Brain microvascular endothelial cell (primary cell): ENCODE results near the gene PAK5.

Experiments used
- DNase-seq: peaks from one replicate; pipeline ENCODE4 v3.0.0-alpha.2; 2020
- H3K27ac ChIP-seq: fragments of 250-450 bp; sonication (Bioruptor Pico); 2 replicates; pipeline ENCODE4 v1.5.1; 2020; ENCODE audit warnings: mild to moderate bottlenecking, moderate library complexity
- H3K27me3 ChIP-seq: fragments of 250-450 bp; sonication (Bioruptor Pico); replicated peaks from 2 replicates; pipeline ENCODE4 v1.5.1; 2020; ENCODE audit warnings: mild to moderate bottlenecking
- H3K36me3 ChIP-seq: fragments of 250-450 bp; sonication (Bioruptor Pico); replicated peaks from 2 replicates; pipeline ENCODE4 v1.5.1; 2020; ENCODE audit warnings: mild to moderate bottlenecking
- H3K4me3 ChIP-seq: 2 replicates; pipeline ENCODE4 v1.5.1; 2011; ENCODE audit warnings: low read depth, mild to moderate bottlenecking, control low read depth, low read length, moderate library complexity
- CTCF ChIP-seq: IDR thresholded peaks from 2 replicates; pipeline ENCODE4 v1.5.1; 2011; ENCODE audit warnings: low read depth, mild to moderate bottlenecking, moderate library complexity, low read length, control low read depth, inconsistent platforms; ENCODE audit errors: missing control alignments
- in situ Hi-C: cut with HindIII; loops from 2 replicates; pipeline ENCODE4 v1.10.0; 2017; ENCODE audit warnings: low sequenced_read_pairs, low pct_ligation_motif_present

Gene PAK5

DNA sequence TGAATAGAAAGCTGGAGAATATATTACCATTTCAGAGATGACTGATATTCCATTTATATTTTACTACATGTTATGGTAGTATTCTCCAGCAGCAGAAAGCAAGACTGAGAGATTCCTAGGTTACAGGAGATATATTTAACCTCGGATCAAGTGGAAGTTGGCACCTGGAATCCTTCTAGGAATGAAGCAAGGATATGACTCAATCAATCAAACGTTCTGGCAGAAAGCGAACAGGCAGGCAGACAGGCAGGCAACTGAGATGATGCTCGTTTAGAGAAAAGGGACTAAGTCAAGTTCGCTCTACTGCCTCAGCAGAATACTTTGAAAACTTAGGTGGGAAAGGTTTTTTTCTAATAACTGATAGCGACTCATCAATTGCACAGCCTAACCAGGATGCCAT is 46.2 kb downstream of the PAK5 start:
- Histone ChIP-seq H3K4me3 (no peak overlapping the region), H3K36me3 (no peaks in the 10 kb centered on the region), H3K27ac (no peak overlapping the region), H3K27me3 (no peaks in the 10 kb centered on the region)
- TF ChIP-seq CTCF: no peak
- DNase-seq: no peak
- in situ Hi-C loops: no loop called here

- no peak for TF ChIP-seq CTCF
Measured at GRCh38 chr20:9789131-9789530, 49.7 kb downstream of the PAK5 start.

DNA sequence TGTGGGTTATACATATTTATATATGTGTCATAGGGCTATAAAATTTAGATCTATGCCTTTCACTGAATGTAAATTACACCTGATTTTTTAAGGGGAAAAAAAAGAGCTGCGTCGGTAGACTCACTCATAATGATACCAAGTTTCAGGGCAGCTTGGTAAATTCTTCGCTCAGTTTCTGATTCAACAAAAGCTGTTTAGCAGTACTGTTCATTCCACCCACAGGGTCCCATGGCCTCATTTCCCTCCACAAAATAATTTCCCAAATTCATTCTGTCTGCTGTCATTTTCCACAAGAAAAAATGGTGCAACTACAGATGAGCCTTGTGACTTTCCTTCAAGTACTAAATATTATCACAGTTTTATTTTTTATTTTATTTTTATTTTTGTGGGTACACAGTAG is 63.7 kb downstream of the PAK5 start:
- H3K27ac ChIP-seq: no peak overlapping the region
- H3K27me3 ChIP-seq: no peaks in the 10 kb centered on the region
- H3K36me3 ChIP-seq: no peaks in the 10 kb centered on the region
- H3K4me3 ChIP-seq: no peak overlapping the region
- in situ Hi-C loops: no loop called here
- TF ChIP-seq CTCF: no peak
- no peak for DNase-seq

More at GRCh38 chr20:9789131-9789530, 49.7 kb downstream of the PAK5 start:
- no peak for DNase-seq
- Histone ChIP-seq H3K27ac (no peak overlapping the region), H3K27me3 (no peaks in the 10 kb centered on the region), H3K36me3 (no peaks in the 10 kb centered on the region), H3K4me3 (no peak overlapping the region)
- in situ Hi-C loops: no loop called here

GRCh38 chr20:9769954-9770353 is 68.9 kb downstream of the PAK5 start:
- Histone ChIP-seq H3K36me3 (no peaks in the 10 kb centered on the region), H3K27ac (no peak overlapping the region), H3K4me3 (no peak overlapping the region), H3K27me3 (no peaks in the 10 kb centered on the region)
- DNase-seq: no peak
- in situ Hi-C loops: no loop called here
- no peak for TF ChIP-seq CTCF

GRCh38 chr20:9761476-9761875 is 77.4 kb downstream of the PAK5 start:
- TF ChIP-seq CTCF: no peak
- in situ Hi-C loops: no loop called here
- H3K27me3 ChIP-seq: no peaks in the 10 kb centered on the region
- H3K27ac ChIP-seq: no peak overlapping the region
- no peaks in the 10 kb centered on the region for H3K36me3 ChIP-seq
- no peak for DNase-seq
- H3K4me3 ChIP-seq: no peak overlapping the region

DNA sequence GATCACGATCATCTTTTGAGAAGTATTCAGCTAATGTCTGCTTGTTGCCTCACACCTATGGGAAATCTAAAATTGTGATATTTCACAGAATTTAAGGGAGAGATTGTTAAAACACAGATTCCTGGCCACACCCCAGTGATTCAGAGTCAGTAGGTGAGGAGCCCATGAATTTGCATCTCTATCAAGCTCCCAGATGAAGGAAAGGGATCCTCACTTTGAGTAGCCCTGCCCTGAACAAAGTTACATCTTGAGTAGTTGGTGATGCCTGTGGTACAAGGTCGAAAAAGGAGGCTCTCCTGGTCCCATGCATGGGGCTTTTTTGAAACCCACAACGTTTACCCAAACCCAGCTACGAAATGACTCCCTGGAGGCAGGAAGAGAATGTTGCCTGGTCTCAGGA is 79.5 kb downstream of the PAK5 start:
- DNase-seq: no peak
- TF ChIP-seq CTCF: no peak
- no peaks in the 10 kb centered on the region for H3K27me3 ChIP-seq
- in situ Hi-C loops: no loop called here
- no peaks in the 10 kb centered on the region for H3K36me3 ChIP-seq
- no peak overlapping the region for H3K4me3 ChIP-seq
- H3K27ac ChIP-seq: no peak overlapping the region
